ENCODE measurements around the gene CLECL1. TPM values are rescaled to one million over a fixed set of nuclear protein-coding genes. Genes with fewer than 3 reads are reported as not detected.

Gene CLECL1
- total RNA-seq, 1 donor = 4.4 TPM

Other genes with a start within 250 kb of the CLECL1 start
- 45.7 TPM for gene KLRB1, start 125.2 kb downstream of the CLECL1 start, total RNA-seq
- 167 TPM for gene CLEC2D, start 63.4 kb downstream of the CLECL1 start, total RNA-seq
- gene CD69, start 27.8 kb upstream of the CLECL1 start, total RNA-seq = 2,627 TPM
- gene KLRF1, start 94.4 kb upstream of the CLECL1 start, total RNA-seq = 27.0 TPM
- gene CLEC2B, start 136.3 kb upstream of the CLECL1 start, total RNA-seq = 248 TPM
- gene KLRF2, start 148.4 kb upstream of the CLECL1 start, total RNA-seq = not detected
- gene CLEC2A, start 199.3 kb upstream of the CLECL1 start, total RNA-seq = not detected
- 33.7 TPM for gene CLEC12A, start 238.3 kb upstream of the CLECL1 start, total RNA-seq

All from mononuclear cell (primary cell).